ENCODE measurements around the gene AK5. TPM values are rescaled to one million over a fixed set of nuclear protein-coding genes. Genes with fewer than 3 reads are reported as not detected.

The AK5 gene
- polyA plus RNA-seq, 1 donor (not counting 4 experiments of a cell fraction or from before 2014, with no cell fraction given): 0.30 TPM

- H4K20me1 ChIP-seq (ENCODE audit: control insufficient read depth, extremely low read depth, insufficient read depth, low read length): no peaks in the 10 kb centered on the region
- H3K27ac ChIP-seq (ENCODE audit: control insufficient read depth, insufficient read depth, low read length): no peak overlapping the region
- no peaks in the 10 kb centered on the region for H3K9me1 ChIP-seq (ENCODE audit: control insufficient read depth, extremely low read depth, insufficient read depth, low read length)
- no peak overlapping the region for H3K4me3 ChIP-seq (ENCODE audit: control insufficient read depth in 2 of 3, extremely low read depth in 1 of 3, insufficient read depth in 2 of 3, low read depth in 1 of 3, low read length in 3 of 3)
- H2AFZ ChIP-seq (ENCODE audit: control insufficient read depth, low read length): peak overlapping the region; percentile 56
- DNase-seq (ENCODE audit: low read depth, low spot score): no peak
- H3K4me2 ChIP-seq (ENCODE audit: control insufficient read depth, extremely low read depth, insufficient read depth, low read depth, low read length): peak overlapping the region; percentile 40
- no peaks in the 10 kb centered on the region for H3K27me3 ChIP-seq (ENCODE audit: control insufficient read depth, extremely low read depth, insufficient read depth, low read length)
- dilution Hi-C loops (cut with MboI; ENCODE audit: extremely low pct_ligation_motif_present, low sequenced_read_pairs): no loop called here
- peak overlapping the region; percentile 6 for H3K9ac ChIP-seq (ENCODE audit: control insufficient read depth, extremely low read depth, insufficient read depth, low read length)
- no peaks in the 10 kb centered on the region for H3K9me3 ChIP-seq (ENCODE audit: control insufficient read depth, low read depth, low read length)
- no peaks in the 10 kb centered on the region for H3K79me2 ChIP-seq (ENCODE audit: control insufficient read depth, insufficient read depth, low read length)
- H3K4me1 ChIP-seq (ENCODE audit: control insufficient read depth, extremely low read depth, insufficient read depth, low read length): peaks cover 26% of the 10 kb centered on the region
- FAIRE-seq: peak; percentile 58
- no peak for TF ChIP-seq CTCF (optimal IDR thresholded peaks at IDR 0.05 in 1 of 3, IDR thresholded peaks at IDR 0.05 in 1 of 3, conservative IDR thresholded peaks at IDR 0.05 in 1 of 3; ENCODE audit: extremely low read depth in 1 of 3, insufficient read depth in 2 of 3, low read length in 3 of 3)
- no peaks in the 10 kb centered on the region for H3K36me3 ChIP-seq (ENCODE audit: control insufficient read depth in 2 of 2, extremely low read depth in 1 of 2, insufficient read depth in 2 of 2, low read length in 2 of 2)
These were observed 232.3 kb downstream of the AK5 start for GRCh38 chr1:77513839-77514763.

GRCh38 chr1:77514921-77515776, 233.3 kb downstream of the AK5 start:
- FAIRE-seq (no peak), DNase-seq (ENCODE audit: low read depth, low spot score) (no peak)
- dilution Hi-C loops (cut with MboI; ENCODE audit: extremely low pct_ligation_motif_present, low sequenced_read_pairs): no loop called here
- Histone ChIP-seq H3K9me1 (ENCODE audit: control insufficient read depth, extremely low read depth, insufficient read depth, low read length) (no peaks in the 10 kb centered on the region), H3K79me2 (ENCODE audit: control insufficient read depth, insufficient read depth, low read length) (no peaks in the 10 kb centered on the region), H3K9me3 (ENCODE audit: control insufficient read depth, low read depth, low read length) (no peaks in the 10 kb centered on the region), H3K4me3 (ENCODE audit: control insufficient read depth in 2 of 3, extremely low read depth in 1 of 3, insufficient read depth in 2 of 3, low read depth in 1 of 3, low read length in 3 of 3) (no peak overlapping the region), H3K4me2 (ENCODE audit: control insufficient read depth, extremely low read depth, insufficient read depth, low read depth, low read length) (peak overlapping the region; percentile 40), H3K9ac (ENCODE audit: control insufficient read depth, extremely low read depth, insufficient read depth, low read length) (no peak overlapping the region), H2AFZ (ENCODE audit: control insufficient read depth, low read length) (peak overlapping the region; percentile 56), H3K27me3 (ENCODE audit: control insufficient read depth, extremely low read depth, insufficient read depth, low read length) (no peaks in the 10 kb centered on the region), H4K20me1 (ENCODE audit: control insufficient read depth, extremely low read depth, insufficient read depth, low read length) (no peaks in the 10 kb centered on the region), H3K4me1 (ENCODE audit: control insufficient read depth, extremely low read depth, insufficient read depth, low read length) (peaks cover 26% of the 10 kb centered on the region), H3K36me3 (ENCODE audit: control insufficient read depth in 2 of 2, extremely low read depth in 1 of 2, insufficient read depth in 2 of 2, low read length in 2 of 2) (no peaks in the 10 kb centered on the region), H3K27ac (ENCODE audit: control insufficient read depth, insufficient read depth, low read length) (no peak overlapping the region)
- TF ChIP-seq EZH2 (IDR thresholded peaks at IDR 0.05; ENCODE audit: low read length) (no peak), CTCF (optimal IDR thresholded peaks at IDR 0.05 in 1 of 3, IDR thresholded peaks at IDR 0.05 in 1 of 3, conservative IDR thresholded peaks at IDR 0.05 in 1 of 3; ENCODE audit: extremely low read depth in 1 of 3, insufficient read depth in 2 of 3, low read length in 3 of 3) (no peak)
